GM12878 (cell line): Measurements from ENCODE around the gene LCA5. TPM values are rescaled to one million over a fixed set of nuclear protein-coding genes. Genes with fewer than 3 reads are reported as not detected.

ENCODE experiments used
- ATAC-seq: fragments of 200-7000 bp; cut with Tn5 transposase; 3 replicates; pipeline ENCODE4 v1.9.1; 2020; ENCODE audit warnings: mild to moderate bottlenecking, moderate library complexity
- BruUV-seq: library from RNA; stranded (reverse); fragments of 400-500 nt; replicated peaks from 2 replicates; lab custom pipeline; 2021; lab: Mats Ljungman, UMichigan
- CTCF ChIA-PET: fragments of 300-600 bp; sonication (Branson Sonifier 250); formaldehyde crosslinking; extraction: SDS; loops from one replicate; lab custom pipeline; 2021; ENCODE audit warnings: inconsistent platforms; lab: Yijun Ruan, JAX
- POLR2A ChIA-PET: fragments of 350-600 bp; formaldehyde crosslinking; extraction: SDS; loops from one replicate; lab custom pipeline; 2021; ENCODE audit warnings: inconsistent platforms; lab: Charles Lee
- RAD21 ChIA-PET: fragments of 300-600 bp; sonication (Branson Sonifier 250); formaldehyde crosslinking; loops from one replicate; lab custom pipeline; 2023; ENCODE audit warnings: antibody characterized with exemption; ENCODE audit not compliant: unreplicated experiment; lab: Charles Lee
- SMC1A ChIA-PET: fragments of 300-600 bp; sonication (Branson Sonifier 250); formaldehyde crosslinking; loops from one replicate; lab custom pipeline; 2023; ENCODE audit not compliant: unreplicated experiment, uncharacterized antibody; lab: Charles Lee
- DNase-seq: peaks from one replicate; pipeline ENCODE4 v3.0.0-alpha.2; 2011; ENCODE audit warnings: low read depth, low spot score
- FAIRE-seq: peaks from 3 replicates; lab custom pipeline; 2011; peaks lifted over from hg19 to GRCh38; lab: Jason Lieb, UNC
- H2AFZ ChIP-seq: 2 replicates; pipeline ENCODE4 v1.6.0; 2011; ENCODE audit warnings: low read depth, low read length, control low read depth; ENCODE audit not compliant: control insufficient read depth
- H3K27ac ChIP-seq: 2 replicates; pipeline ENCODE4 v1.5.1; 2011; ENCODE audit warnings: control low read depth; ENCODE audit not compliant: control insufficient read depth, insufficient read depth
- H3K27me3 ChIP-seq, 2 experiments: replicated peaks in 1 of 2; 2 replicates each; pipeline versions ENCODE4 v1.6.0 to v1.6.1; 2011; ENCODE audit warnings: low read length in 1 of 2; ENCODE audit not compliant: control insufficient read depth in 2 of 2, insufficient read depth in 2 of 2
- H3K36me3 ChIP-seq, 2 experiments: 2 replicates each; pipeline ENCODE4 v1.5.1; 2011; ENCODE audit warnings: low read length in 1 of 2; ENCODE audit not compliant: control insufficient read depth in 2 of 2, insufficient read depth in 2 of 2
- H3K4me1 ChIP-seq: 2 replicates; pipeline ENCODE4 v1.6.1; 2011; ENCODE audit warnings: mild to moderate bottlenecking, low read length, moderate library complexity, mixed read lengths; ENCODE audit not compliant: control insufficient read depth, insufficient read depth
- H3K4me2 ChIP-seq: 2 replicates; pipeline ENCODE4 v1.6.0; 2011; ENCODE audit warnings: control low read depth; ENCODE audit not compliant: control insufficient read depth, insufficient read depth
- H3K4me3 ChIP-seq: fragments of 200-600 bp; sonication (generic); 2 replicates; pipeline ENCODE4 v1.5.1; 2016
- H3K79me2 ChIP-seq: 2 replicates; pipeline ENCODE4 v1.6.0; 2011; ENCODE audit warnings: low read length; ENCODE audit not compliant: control insufficient read depth, insufficient read depth
- H3K9ac ChIP-seq: 2 replicates; pipeline ENCODE4 v1.8.0; 2011; ENCODE audit warnings: low read length, control low read depth, mixed read lengths; ENCODE audit not compliant: control insufficient read depth, insufficient read depth
- H3K9me3 ChIP-seq: replicated peaks from 3 replicates; pipeline ENCODE4 v1.5.1; 2011; ENCODE audit warnings: mild to moderate bottlenecking, low read length; ENCODE audit not compliant: control insufficient read depth, insufficient read depth
- H4K20me1 ChIP-seq: 2 replicates; pipeline ENCODE4 v1.6.0; 2011; ENCODE audit not compliant: control insufficient read depth, insufficient read depth
- CHD4 ChIP-seq: fragments of 200-600 bp; sonication (generic); IDR thresholded peaks from 2 replicates; pipeline ENCODE4 v1.6.1; 2016; ENCODE audit warnings: mild to moderate bottlenecking
- EGR1 ChIP-seq, 2 experiments: IDR thresholded peaks; 1 replicate in 1 of 2; 2 replicates in 1 of 2; pipeline ENCODE4 v1.6.1; 2011 to 2012; ENCODE audit warnings: low read depth in 2 of 2, low read length in 2 of 2, borderline replicate concordance in 1 of 2, mild to moderate bottlenecking in 1 of 2, moderate library complexity in 1 of 2
- FOS ChIP-seq: IDR thresholded peaks from 3 replicates; pipeline ENCODE4 v1.6.1; 2011; ENCODE audit warnings: borderline replicate concordance; ENCODE audit not compliant: insufficient read length; ENCODE audit errors: extremely low read depth
- FOXK2 ChIP-seq: fragments of 450-650 bp; IDR thresholded peaks from 2 replicates; pipeline ENCODE4 v1.6.1; 2017; ENCODE audit warnings: mild to moderate bottlenecking, moderate library complexity
- FOXM1 ChIP-seq: IDR thresholded peaks from 2 replicates; pipeline ENCODE4 v1.6.1; 2012; ENCODE audit warnings: low read depth, mild to moderate bottlenecking, inconsistent platforms, low read length, moderate library complexity
- GABPA ChIP-seq: IDR thresholded peaks from 2 replicates; pipeline ENCODE4 v1.6.1; 2014; ENCODE audit warnings: antibody characterized with exemption, low read depth, mild to moderate bottlenecking, inconsistent platforms
- MXI1 ChIP-seq: fragments of 150-350 bp; IDR thresholded peaks from 2 replicates; pipeline ENCODE4 v1.6.1; 2011; ENCODE audit warnings: low read depth, mild to moderate bottlenecking, inconsistent platforms, low read length, improper control_type of control experiment
- MYC ChIP-seq: IDR thresholded peaks from 2 replicates; pipeline ENCODE4 v1.6.1; 2011; ENCODE audit warnings: mild to moderate bottlenecking, low read length, moderate library complexity, inconsistent platforms; ENCODE audit not compliant: insufficient read depth, insufficient replicate concordance, insufficient read length, severe bottlenecking
- NBN ChIP-seq: fragments of 450-650 bp; IDR thresholded peaks from 2 replicates; pipeline ENCODE4 v1.6.1; 2016
- PML ChIP-seq: IDR thresholded peaks from 2 replicates; pipeline ENCODE4 v1.6.1; 2012; ENCODE audit warnings: low read length, inconsistent platforms
- RAD21 ChIP-seq: IDR thresholded peaks from 2 replicates; pipeline ENCODE4 v1.6.1; 2011; ENCODE audit warnings: mild to moderate bottlenecking, low read depth, low read length, moderate library complexity; ENCODE audit not compliant: insufficient read depth
- SIX5 ChIP-seq: IDR thresholded peaks from 2 replicates; pipeline ENCODE4 v1.6.1; 2011; ENCODE audit warnings: mild to moderate bottlenecking, low read depth, low read length, moderate library complexity; ENCODE audit not compliant: severe bottlenecking
- SMAD1 ChIP-seq: fragments of 450-650 bp; IDR thresholded peaks from 2 replicates; pipeline ENCODE4 v1.6.1; 2018; ENCODE audit warnings: mild to moderate bottlenecking, low read depth; ENCODE audit not compliant: partially characterized antibody
- SREBF1 ChIP-seq: IDR thresholded peaks from 2 replicates; pipeline ENCODE4 v1.6.1; 2012; ENCODE audit warnings: mild to moderate bottlenecking, low read length
- TARDBP ChIP-seq: IDR thresholded peaks from 2 replicates; pipeline ENCODE4 v1.6.1; 2016; ENCODE audit warnings: borderline replicate concordance
- TCF12 ChIP-seq: IDR thresholded peaks from 2 replicates; pipeline ENCODE4 v1.6.1; 2011; ENCODE audit warnings: low read depth, mild to moderate bottlenecking, low read length
- WRNIP1 ChIP-seq: IDR thresholded peaks from 2 replicates; pipeline ENCODE4 v1.6.1; 2011; ENCODE audit warnings: low read depth, low read length, improper control_type of control experiment, borderline replicate concordance
- YY1 ChIP-seq: IDR thresholded peaks from 2 replicates; pipeline ENCODE4 v1.6.1; 2011; ENCODE audit warnings: low read depth, mild to moderate bottlenecking, low read length
- ZNF217 ChIP-seq: fragments of 450-650 bp; IDR thresholded peaks from 2 replicates; pipeline ENCODE4 v1.6.1; 2017; ENCODE audit warnings: antibody characterized with exemption, mild to moderate bottlenecking
- WGBS: methylation state at CpG from one replicate; pipeline ENCODE4 v1.1.6; 2016; ENCODE audit warnings: low lambda C conversion rate; ENCODE audit not compliant: insufficient replicate concordance, insufficient coverage; ENCODE audit errors: missing lambda C conversion rate; 5-methylcytosine and 5-hydroxymethylcytosine counted together
- in situ Hi-C: fragments of 300-500 bp; cut with MboI; formaldehyde crosslinking; loops from 9 replicates; pipeline ENCODE4 v1.14.3; 2018; ENCODE audit warnings: mixed read lengths
- intact Hi-C: fragments of 100-400 bp; cut with micrococcal nuclease; formaldehyde crosslinking; loops from one replicate; pipeline ENCODE4 v1.14.2; 2022; ENCODE audit not compliant: unreplicated experiment
- polyA plus RNA-seq, 11 experiments: library from polyadenylated mRNA; depleted of rRNA in 4 of 11; unstranded in 6 of 11; stranded (reverse) in 5 of 11; fragments of >200 nt; fragmentation: Nextera tagmentation in 4 of 11; fragmentation: Illumina TruSeq in 1 of 11; extraction: Ambion mirVana in 4 of 11; extraction: Trizol in 1 of 11; gene quantifications; 1 replicate in 1 of 11; 2 replicates in 10 of 11; pipeline versions ENCODE4 v1.2.1 to v1.2.3, GENCODE V29; 2011 to 2016; ENCODE audit warnings: inconsistent platforms in 2 of 11, missing spikeins in 2 of 11, low read depth in 1 of 11
- total RNA-seq, 4 experiments: library from RNA; depleted of rRNA in 3 of 4; stranded (reverse); fragments of >200 nt in 3 of 4; fragmentation: Illumina TruSeq in 1 of 4; extraction: Trizol in 1 of 4; gene quantifications; 2 replicates each; pipeline versions ENCODE4 v1.2.1 to v1.2.3, GENCODE V29; 2013 to 2021
- TF ChIP-seq, protein P1 (sequence below): fragments of 450-650 bp; IDR thresholded peaks from 2 replicates; pipeline ENCODE4 v1.6.1; 2017; ENCODE audit warnings: low read depth, mild to moderate bottlenecking, moderate library complexity
- TF ChIP-seq, protein P2 (sequence below): IDR thresholded peaks from 2 replicates; pipeline ENCODE4 v1.6.1; 2011; ENCODE audit warnings: mild to moderate bottlenecking, low read depth, low read length, moderate library complexity; ENCODE audit not compliant: insufficient replicate concordance

LCA5 gene
- total and polyA plus RNA-seq, 10 of the 15 experiments (the other 5 are each of a cell fraction or from before 2014, with no cell fraction given) = 0.13 to 0.45 (median 0.27) TPM

- TF ChIP-seq, protein P1, sequence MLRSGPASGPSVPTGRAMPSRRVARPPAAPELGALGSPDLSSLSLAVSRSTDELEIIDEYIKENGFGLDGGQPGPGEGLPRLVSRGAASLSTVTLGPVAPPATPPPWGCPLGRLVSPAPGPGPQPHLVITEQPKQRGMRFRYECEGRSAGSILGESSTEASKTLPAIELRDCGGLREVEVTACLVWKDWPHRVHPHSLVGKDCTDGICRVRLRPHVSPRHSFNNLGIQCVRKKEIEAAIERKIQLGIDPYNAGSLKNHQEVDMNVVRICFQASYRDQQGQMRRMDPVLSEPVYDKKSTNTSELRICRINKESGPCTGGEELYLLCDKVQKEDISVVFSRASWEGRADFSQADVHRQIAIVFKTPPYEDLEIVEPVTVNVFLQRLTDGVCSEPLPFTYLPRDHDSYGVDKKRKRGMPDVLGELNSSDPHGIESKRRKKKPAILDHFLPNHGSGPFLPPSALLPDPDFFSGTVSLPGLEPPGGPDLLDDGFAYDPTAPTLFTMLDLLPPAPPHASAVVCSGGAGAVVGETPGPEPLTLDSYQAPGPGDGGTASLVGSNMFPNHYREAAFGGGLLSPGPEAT = no peak
- no peak for TF ChIP-seq MYC
- TF ChIP-seq FOXM1 = no peak
- no peak for TF ChIP-seq SMAD1
- TF ChIP-seq ZNF217 = no peak
- no peak for TF ChIP-seq CHD4
- TF ChIP-seq TCF12 = no peak
- no peak for TF ChIP-seq FOS
- TF ChIP-seq YY1 = no peak
- TF ChIP-seq NBN = no peak
- no peak for TF ChIP-seq TARDBP
- no peak for TF ChIP-seq GABPA
- TF ChIP-seq SREBF1 = no peak
- TF ChIP-seq SIX5 = no peak
Measured at GRCh38 chr6:79551401-79551800, 14.2 kb upstream of the LCA5 start (continued).

GRCh38 chr6:79548304-79548703, 11.1 kb upstream of the LCA5 start:
- 98% methylated on average over 5 of the region's 5 CpGs for WGBS
- BruUV-seq = no TSS peak
- ChIA-PET CTCF (interaction anchor here (1.6 kb wide), 1 partner anchor 22 kb away, joined by 3 read pairs; no protein-coding TSS in a partner anchor), RAD21 (no interaction called here), POLR2A (no interaction called here), SMC1A (no interaction called here)
- Histone ChIP-seq H3K9ac (no peak overlapping the region), H3K9me3 (no peaks in the 10 kb centered on the region), H3K4me1 (peaks cover 19% of the 10 kb centered on the region), H3K27me3 (no peaks in the 10 kb centered on the region), H3K36me3 (no peaks in the 10 kb centered on the region), H3K27ac (no peak overlapping the region), H4K20me1 (no peaks in the 10 kb centered on the region), H3K4me3 (no peak overlapping the region), H2AFZ (no peak overlapping the region), H3K4me2 (no peak overlapping the region), H3K79me2 (no peaks in the 10 kb centered on the region)
- intact Hi-C loops (loop anchor here (5.0 to 10.0 kb wide), 3 partner anchors 211 to 684 kb away; partner anchors contain the start of genes HMGN3 and IRAK1BP1), in situ Hi-C loops (no loop called here)
- FAIRE-seq = no peak
- ATAC-seq = no peak
- DNase-seq = no peak
- no peak for TF ChIP-seq MXI1
- no peak for TF ChIP-seq PML
- no peak for TF ChIP-seq EGR1 (IDR thresholded peaks at IDR 0.05; ENCODE audit: borderline replicate concordance in 1 of 2, low read depth in 2 of 2, low read length in 2 of 2)
- TF ChIP-seq, protein P2, sequence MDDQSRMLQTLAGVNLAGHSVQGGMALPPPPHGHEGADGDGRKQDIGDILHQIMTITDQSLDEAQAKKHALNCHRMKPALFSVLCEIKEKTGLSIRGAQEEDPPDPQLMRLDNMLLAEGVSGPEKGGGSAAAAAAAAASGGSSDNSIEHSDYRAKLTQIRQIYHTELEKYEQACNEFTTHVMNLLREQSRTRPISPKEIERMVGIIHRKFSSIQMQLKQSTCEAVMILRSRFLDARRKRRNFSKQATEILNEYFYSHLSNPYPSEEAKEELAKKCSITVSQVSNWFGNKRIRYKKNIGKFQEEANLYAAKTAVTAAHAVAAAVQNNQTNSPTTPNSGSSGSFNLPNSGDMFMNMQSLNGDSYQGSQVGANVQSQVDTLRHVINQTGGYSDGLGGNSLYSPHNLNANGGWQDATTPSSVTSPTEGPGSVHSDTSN = no peak
- TF ChIP-seq RAD21 = no peak
- no peak for TF ChIP-seq WRNIP1
- no peak for TF ChIP-seq GABPA
- no peak for TF ChIP-seq FOXK2
